NCI-H345 treated with DMSO at 0.1 percent for 48 hours (cell line): ENCODE data around the gene LRRN4CL.
A peak's percentile ranks its signal among the peaks of the same experiment; 100 is the strongest.

Source experiments
- DNase-seq: peaks from one replicate; lab custom pipeline; 2025; ENCODE audit not compliant: unreplicated experiment; lab: John Stamatoyannopoulos, UW

The LRRN4CL gene

GRCh38 chr11:62648185-62648966, 41.0 kb downstream of the LRRN4CL start:
- no peak for DNase-seq

GRCh38 chr11:62647609-62648005, 41.7 kb downstream of the LRRN4CL start:
- no peak for DNase-seq

GRCh38 chr11:62646825-62647608, 42.3 kb downstream of the LRRN4CL start:
- no peak for DNase-seq

- DNase-seq = peak; percentile 97
Measured at GRCh38 chr11:62645946-62646824, 43.1 kb downstream of the LRRN4CL start, which contains the start of gene GANAB. GANAB (minus strand) TSS chr11:62646613; CDS start chr11:62646599, 14 bp downstream.

- no peak for DNase-seq
Measured at GRCh38 chr11:62645671-62645945, 43.7 kb downstream of the LRRN4CL start.

- no peak for DNase-seq
Measured at GRCh38 chr11:62644220-62644619, 45.1 kb downstream of the LRRN4CL start.
